SK-N-DZ (cell line): ENCODE measurements around the gene HABP4. TPM values are rescaled to one million over a fixed set of nuclear protein-coding genes. Genes with fewer than 3 reads are reported as not detected.

ENCODE experiments used
- DNase-seq: peaks from one replicate; pipeline ENCODE4 v3.0.0-alpha.2; 2015; ENCODE audit warnings: low spot score
- polyA plus RNA-seq, 2 experiments: library from polyadenylated mRNA; depleted of rRNA; stranded (reverse); fragments of >200 nt; gene quantifications; 2 replicates each; pipeline ENCODE4 v1.2.3, GENCODE V29; 2014

HABP4 gene
- polyA plus RNA-seq (2014; cell fraction: cytosol; rRNA removed) = 8.5 and 15.0 TPM in 2 replicates
- polyA plus RNA-seq (2014; cell fraction: nucleus; rRNA removed) = 9.3 and 10.5 TPM in 2 replicates

- DNase-seq = peak; percentile 90
These were observed at the start of gene HABP4 for GRCh38 chr9:96449845-96450612. HABP4 (plus strand) TSS chr9:96450169; CDS start chr9:96450280, 111 bp downstream.

DNA sequence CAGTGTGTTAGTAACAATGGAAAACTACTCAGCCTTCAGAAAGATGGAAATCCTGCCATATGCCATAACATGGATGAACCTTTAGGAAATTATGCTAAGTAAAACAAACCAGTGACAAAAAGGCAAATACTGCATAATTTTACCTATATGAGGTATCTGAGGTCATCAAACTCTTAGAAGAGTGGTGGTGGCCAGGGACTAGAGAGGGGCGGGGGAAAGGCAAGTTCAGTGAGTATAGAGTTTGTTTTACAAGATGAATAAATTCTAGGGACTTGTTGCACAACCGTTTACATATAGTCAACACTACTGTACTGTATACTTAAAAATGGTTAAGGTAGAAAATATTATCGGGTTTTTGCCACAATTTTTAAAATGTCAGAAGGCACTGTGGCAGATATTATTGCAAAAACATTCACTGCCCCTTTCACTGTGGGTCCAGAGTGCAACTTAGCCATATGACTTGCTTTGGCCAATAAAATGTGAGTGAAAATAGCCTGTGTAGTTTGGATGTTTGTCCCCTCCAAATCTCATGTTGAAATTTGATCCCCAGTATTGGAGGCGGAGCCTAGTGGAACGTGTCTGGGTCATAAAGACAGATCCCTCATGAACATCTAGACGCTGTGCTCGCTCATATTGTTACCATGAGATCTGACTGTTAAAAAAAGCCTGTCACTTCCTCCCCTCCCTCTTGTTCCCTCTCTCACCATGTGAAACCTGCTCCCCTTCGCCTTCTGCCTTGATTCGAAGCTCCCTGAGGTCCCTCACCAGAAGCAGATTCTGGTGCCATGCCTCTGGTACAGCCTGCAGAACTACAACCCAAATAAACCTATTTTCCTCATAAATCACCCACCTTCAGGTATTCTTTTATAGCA, 41.3 kb upstream of the HABP4 start:
- no peak for DNase-seq

- DNase-seq = no peak
These were observed 38.7 kb upstream of the HABP4 start for GRCh38 chr9:96411129-96411838.

DNA sequence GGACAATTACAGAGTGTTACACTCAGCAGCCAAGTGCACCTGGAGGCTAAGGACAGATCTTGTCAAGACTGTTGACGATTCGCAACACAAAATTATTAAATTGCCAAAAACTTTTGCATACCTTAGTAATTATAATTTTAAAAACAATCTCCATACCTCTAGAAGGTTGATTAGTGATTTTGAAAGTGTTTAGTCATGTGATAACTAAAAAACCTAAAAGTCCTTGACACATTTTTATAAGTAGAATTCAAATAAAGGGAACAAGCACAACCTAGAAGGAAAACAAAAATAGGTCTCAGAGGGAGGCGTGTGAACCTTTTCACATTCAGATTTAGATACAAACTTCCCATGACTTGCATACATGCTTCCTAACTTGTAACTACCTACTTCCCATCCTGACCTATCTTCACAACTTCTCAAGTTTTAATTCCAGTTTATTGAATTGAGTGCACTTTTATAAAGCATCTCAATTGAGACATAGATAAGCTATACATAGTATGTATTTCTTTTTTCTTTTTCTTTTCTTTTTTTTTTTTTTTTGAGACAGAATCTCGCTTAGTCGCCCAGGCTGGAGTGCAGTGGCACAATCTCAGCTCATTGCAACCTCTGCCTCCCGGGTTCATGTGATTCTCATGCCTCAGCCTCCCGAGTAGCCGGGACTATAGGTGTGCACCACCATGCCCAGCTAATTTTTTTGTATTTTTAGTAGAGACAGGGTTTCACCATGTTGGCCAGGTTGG, 37.6 kb upstream of the HABP4 start:
- DNase-seq = no peak

- no peak for DNase-seq
These were observed 36.4 kb upstream of the HABP4 start for GRCh38 chr9:96413302-96414221.

GRCh38 chr9:96417051-96417586, 32.9 kb upstream of the HABP4 start:
- peak; percentile 78 for DNase-seq

GRCh38 chr9:96417661-96418082, 32.3 kb upstream of the HABP4 start:
- DNase-seq = no peak

- peak; percentile 96 for DNase-seq
These were observed 31.7 kb upstream of the HABP4 start, which contains the start of gene ZNF367 for GRCh38 chr9:96418083-96418919. ZNF367 (minus strand) TSS chr9:96418370; CDS start chr9:96418032, 338 bp downstream.

- DNase-seq = peak; percentile 74
These were observed 30.9 kb upstream of the HABP4 start for GRCh38 chr9:96418920-96419690.

DNA sequence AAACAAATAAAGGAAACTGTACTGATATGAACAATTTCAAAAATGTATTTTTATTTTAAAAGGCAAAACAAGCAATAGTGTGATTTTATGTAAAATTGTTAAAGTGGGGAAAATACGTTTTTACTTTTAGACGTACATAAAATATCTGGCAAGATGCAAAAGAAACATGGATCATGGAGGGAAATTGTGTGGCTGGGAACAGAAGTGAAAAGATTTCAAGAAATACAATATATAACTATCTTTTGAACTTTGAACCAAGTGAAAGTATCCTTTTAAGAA, 30.3 kb upstream of the HABP4 start:
- no peak for DNase-seq

GRCh38 chr9:96420468-96421219, 29.3 kb upstream of the HABP4 start:
- no peak for DNase-seq

DNA sequence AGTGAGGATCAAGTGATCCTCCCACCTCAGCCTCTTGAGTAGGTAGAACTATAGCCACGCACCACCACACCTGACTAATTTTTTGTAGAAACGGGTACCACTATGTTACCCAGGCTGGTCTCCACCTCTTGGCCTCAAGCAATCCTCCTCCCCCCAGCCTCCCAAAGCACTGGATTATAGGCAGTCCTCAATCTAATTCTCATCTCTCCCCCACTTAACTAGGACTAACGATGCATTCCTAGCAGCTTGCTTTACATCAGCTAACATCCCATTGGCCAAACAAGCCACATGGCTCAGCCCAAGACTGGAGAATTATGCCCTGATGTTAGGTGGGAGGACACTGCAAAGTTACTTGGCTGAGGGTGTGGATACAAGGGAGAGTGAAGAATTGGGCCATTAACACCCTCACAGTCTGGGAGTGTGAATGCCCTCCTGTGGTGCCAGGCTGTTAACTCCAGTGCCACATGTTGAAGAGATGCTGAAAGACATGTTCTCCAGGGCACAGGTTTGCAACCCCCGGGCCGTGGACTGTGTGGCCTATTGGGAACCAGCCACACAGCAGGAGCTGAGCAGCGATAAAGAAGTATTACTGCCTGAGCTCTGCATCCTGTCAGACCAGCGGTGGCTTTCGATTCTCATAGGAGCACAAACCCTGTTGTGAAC, 26.5 kb upstream of the HABP4 start:
- DNase-seq = no peak

GRCh38 chr9:96423985-96424336, 26.0 kb upstream of the HABP4 start:
- no peak for DNase-seq

DNA sequence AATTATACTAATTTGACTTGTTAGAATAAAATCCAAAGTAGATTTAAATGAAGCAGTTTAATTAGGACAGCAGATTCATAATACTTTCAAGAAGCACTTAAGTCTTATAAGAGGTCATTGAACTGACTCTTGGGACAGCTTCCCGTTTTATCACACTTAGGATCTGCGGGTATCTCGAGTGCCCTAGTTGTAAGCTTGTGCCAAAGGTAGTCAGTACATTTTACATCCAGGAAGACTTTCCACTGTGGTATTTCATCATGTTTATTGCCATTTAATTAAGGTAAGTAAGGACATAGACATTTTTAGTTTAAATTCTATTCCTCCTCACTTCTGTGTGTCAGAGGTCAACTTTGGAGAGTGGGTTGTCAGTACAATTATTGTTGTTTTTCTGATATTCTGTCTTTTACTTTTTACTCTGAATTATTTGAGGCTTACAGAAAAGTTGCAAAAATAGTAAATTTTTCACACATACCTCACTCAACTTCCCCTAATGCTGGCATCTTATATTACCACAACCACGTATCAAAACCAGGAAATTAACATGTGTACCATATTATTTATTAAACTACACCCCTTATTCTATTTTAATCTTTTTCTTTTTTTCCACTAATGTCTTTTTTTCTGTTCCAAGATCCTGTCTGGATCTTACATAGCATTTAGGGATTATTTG, 24.3 kb upstream of the HABP4 start:
- no peak for DNase-seq

DNA sequence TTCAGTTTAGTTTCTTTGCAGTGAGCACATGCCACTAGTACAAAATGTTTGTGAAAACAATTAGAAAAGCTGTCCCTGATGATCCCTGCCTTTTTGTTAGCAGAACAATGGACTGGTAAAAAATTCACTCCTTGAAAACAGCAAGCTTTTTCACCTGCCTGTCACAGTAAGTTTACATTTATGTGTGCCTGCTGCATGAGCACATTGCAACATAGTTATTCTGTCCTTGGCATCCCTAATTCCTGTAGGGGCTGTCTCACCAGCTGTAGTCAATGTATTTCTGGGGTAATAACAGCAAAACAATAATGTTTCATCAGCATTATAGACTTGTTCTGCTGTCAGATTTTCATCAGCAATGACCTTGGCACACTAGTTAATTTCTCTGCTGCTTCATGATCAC, 20.2 kb upstream of the HABP4 start:
- no peak for DNase-seq

DNA sequence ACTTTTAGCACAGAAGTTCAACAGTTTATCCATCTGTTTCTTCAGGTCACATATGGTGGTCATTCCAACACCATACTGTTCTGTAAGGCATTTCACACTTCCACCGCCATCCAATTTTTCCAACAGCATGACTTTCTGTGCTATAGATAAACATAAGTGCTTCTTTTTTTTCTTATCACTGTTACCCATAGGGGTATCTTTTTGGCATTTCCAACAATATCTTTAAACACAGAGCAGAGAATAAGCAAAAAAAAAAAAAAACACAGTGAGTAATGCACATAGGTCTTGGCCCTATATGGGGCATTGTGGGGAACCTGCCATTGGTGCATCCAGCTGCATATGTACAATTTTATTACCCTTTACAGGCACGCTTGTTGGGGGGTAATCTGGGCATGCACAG, 19.6 kb upstream of the HABP4 start:
- no peak for DNase-seq
